ENCODE measurements around the gene NPR2.

Gene NPR2

DNA sequence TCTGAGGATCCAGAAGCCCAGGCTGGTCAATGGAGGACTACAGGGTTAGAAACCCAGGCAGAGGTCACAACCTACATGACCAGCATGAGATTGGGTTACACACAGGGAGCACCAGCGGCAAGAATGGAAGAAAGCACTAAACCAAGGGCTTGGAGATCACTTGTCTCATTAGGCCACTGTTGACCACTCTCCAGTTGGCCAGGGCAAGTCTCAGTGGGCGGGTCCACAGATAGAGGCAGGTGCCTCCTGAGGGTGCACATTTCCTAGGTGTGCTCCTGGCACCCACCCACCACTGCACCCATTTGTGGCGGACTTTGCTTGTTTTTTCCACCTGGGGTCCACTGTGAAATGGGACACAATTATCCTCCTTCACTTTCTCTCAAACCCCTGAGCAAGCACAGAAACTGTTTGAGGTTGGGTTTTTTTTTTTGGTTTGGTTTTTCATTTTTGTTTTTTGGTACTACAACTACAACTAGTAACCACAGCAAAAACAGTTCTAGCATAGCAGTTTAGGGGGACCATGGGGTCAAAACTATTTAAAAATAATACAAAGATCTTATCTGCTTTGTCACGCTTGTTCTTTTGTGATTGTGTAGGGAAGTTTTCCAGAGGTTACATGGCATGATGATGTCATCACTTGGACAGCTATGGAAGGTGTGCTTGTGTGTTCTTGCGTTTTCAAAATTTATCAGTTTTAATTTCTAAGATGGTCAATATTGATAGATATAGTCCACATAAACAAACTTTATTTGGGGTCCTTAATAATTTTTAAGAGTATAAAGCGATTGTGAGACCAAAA is 6.1 kb downstream of the NPR2 start:
- in situ Hi-C loops (cut with HindIII; ENCODE audit: low sequenced_read_pairs), result no loop called here

GRCh38 chr9:35798658-35799374 is 7.4 kb downstream of the NPR2 start:
- in situ Hi-C loops (cut with HindIII; ENCODE audit: low sequenced_read_pairs), result no loop called here

- in situ Hi-C loops (cut with HindIII; ENCODE audit: low sequenced_read_pairs), result no loop called here
These were observed 9.1 kb downstream of the NPR2 start for GRCh38 chr9:35800530-35800929.

- in situ Hi-C loops (cut with HindIII; ENCODE audit: low sequenced_read_pairs), result no loop called here
These were observed 10.1 kb downstream of the NPR2 start for GRCh38 chr9:35801328-35802128.

- in situ Hi-C loops (cut with HindIII; ENCODE audit: low sequenced_read_pairs), result loop anchor here (5.0 kb wide), 1 partner anchor 101 kb away; the partner anchor contains the start of genes HRCT1 and SPAAR
These were observed 14.7 kb downstream of the NPR2 start for GRCh38 chr9:35806101-35806500.

DNA sequence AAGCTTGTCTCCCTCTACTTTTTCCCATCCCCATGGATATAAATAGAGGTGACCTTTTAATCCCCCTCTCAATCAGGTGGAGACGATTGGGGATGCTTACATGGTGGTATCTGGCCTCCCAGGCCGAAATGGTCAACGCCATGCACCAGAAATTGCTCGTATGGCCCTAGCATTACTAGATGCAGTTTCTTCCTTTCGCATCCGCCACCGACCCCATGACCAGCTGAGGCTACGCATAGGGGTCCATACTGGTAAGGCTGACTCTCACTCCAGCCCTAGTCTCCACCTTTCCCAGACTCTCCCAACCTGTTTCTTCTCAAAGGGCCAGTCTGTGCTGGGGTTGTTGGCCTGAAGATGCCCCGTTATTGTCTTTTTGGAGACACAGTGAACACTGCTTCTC is 17.0 kb downstream of the NPR2 start:
- in situ Hi-C loops (cut with HindIII; ENCODE audit: low sequenced_read_pairs), result loop anchor here (5.0 kb wide), 1 partner anchor 99 kb away; the partner anchor contains the start of genes HRCT1 and SPAAR

- in situ Hi-C loops (cut with HindIII; ENCODE audit: low sequenced_read_pairs), result no loop called here
These were observed 18.7 kb downstream of the NPR2 start for GRCh38 chr9:35810122-35810521.

GRCh38 chr9:35811381-35812024 is 20.1 kb downstream of the NPR2 start:
- in situ Hi-C loops (cut with HindIII; ENCODE audit: low sequenced_read_pairs), result no loop called here

GRCh38 chr9:35812025-35812602 is 20.7 kb downstream of the NPR2 start, which contains the start of gene SPAG8:
TSS of gene SPAG8 (minus strand) at chr9:35812262. CDS start at chr9:35812147, 115 bp downstream.
- in situ Hi-C loops (cut with HindIII; ENCODE audit: low sequenced_read_pairs), result no loop called here

DNA sequence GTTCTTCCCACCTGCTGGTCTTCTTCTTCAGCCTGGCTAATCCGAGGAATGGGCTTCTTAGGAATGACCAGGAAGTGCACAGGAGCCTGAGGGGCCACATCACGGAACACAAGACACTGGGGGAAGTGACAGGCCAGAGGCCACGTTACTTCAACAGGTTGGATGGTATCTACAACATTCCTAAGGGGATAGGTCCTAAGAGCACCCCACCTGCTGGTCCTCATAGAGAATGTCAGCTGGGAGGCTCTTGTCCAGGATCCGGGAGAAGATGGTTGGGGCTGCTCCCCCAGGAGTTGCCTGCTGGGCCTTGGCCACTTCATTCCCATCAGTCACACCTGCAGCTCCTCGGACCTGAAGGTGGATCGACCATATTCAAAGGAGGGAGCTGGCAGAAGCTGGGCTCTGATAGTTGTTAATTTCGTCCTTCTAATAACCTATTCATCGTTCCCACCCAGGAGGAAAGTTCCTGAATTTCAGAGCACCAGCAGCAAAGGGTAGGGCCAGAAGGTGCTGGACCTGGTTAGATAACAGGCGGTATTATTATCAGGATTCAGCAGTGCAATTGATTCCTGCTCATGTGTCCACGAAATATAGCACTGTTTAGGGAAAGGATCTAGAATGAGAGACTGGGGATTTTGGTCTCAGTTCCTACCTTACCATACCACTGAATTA is 22.2 kb downstream of the NPR2 start:
- in situ Hi-C loops (cut with HindIII; ENCODE audit: low sequenced_read_pairs), result no loop called here

GRCh38 chr9:35814106-35814840 is 22.9 kb downstream of the NPR2 start:
- in situ Hi-C loops (cut with HindIII; ENCODE audit: low sequenced_read_pairs), result no loop called here

DNA sequence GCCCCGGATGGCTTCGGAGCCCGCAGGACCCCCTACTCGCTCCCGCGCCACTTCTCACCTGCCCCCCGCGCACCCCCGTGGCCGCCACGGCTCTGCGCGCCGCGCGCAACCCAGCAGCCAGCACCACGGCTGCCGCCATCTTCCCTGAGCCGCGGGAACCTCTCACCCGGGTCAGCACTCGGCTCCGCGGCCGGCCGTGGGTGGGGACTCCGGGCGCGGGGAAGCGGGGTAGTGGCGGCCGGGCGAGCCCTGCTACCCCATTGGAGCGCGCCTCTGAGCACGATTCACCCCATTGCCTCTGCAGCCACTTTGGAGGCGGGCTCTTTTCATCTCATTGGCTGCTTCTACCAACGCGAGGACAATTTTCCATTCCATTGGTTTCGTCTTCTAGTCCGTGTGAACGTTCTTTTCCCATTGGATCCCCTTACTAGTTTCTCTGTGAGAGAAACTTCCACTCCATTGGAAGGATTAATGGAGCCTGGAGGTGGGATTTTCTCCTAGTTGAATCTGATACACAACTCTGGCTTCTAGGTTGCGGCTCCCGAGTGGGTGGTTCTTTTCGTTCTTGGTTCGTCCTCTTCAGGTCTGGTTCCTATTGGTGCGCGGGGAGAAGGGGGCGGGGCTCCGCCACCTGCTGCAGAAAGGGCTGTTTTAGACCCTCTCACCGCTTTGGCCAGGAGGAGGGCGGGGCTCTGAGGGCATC is 23.6 kb downstream of the NPR2 start, which contains the start of gene HINT2:
Gene HINT2 (minus strand): TSS at position 202 of the 703 bp plus-strand sequence. CDS start 63 bp downstream, at position 139.
- in situ Hi-C loops (cut with HindIII; ENCODE audit: low sequenced_read_pairs), result no loop called here

DNA sequence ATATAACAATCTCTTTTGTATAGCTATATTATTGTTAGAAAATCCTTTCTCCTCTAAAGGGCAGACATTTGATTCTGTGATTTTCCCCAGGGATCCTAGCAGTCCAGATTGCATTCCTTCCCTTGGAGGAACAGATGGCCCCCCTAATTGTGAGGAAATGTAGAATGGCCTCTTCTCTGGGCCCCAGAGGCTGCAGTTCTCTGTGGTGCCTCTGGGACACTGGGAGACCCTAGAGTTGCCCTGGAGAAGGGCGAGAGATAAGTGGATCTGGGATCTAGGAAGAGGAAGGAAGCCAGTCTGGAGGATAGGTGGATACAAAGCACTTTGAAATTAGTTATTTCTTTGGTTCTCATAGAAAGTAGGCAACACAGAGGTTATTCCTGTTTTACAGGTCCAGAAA is 25.3 kb downstream of the NPR2 start:
- in situ Hi-C loops (cut with HindIII; ENCODE audit: low sequenced_read_pairs), result no loop called here

DNA sequence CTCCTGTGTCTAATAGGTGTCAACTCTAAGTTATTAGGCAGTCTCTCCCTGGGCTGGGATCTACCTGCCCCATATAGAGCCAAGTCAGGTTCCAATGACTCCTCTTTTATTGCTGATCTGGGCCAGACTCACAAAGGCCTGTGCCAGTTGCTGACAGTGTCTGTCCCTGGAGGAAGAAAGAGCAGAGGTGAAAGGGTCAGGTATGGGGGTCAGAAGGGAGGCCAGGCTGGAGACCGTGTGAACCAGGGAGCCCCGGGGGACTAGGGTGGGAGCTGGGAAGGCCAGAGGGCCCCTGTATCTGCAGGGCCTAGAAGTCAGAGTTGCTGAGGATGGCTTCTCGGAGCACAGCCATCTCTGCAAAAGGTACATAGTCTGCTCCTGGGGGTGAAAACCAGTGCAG is 26.9 kb downstream of the NPR2 start:
- in situ Hi-C loops (cut with HindIII; ENCODE audit: low sequenced_read_pairs), result no loop called here

DNA sequence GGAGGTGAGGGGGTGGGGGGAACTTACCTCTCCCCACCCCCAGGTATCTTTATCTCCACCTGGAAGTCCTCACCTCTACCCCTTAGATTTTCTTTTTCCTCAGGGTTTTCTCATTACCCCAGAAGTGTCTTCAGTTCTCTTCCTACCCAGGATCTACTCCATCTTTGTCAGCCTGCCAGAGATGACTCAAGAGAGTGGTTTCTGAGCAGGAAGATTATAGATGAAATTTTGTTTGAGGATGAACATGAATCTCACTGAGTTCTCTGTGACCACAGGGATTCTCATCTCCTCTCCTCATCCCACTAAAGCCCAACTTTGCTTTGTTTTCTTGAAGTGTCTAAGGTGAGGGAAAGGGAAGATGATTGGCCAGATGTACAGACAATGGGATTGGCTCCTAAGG is 28.7 kb downstream of the NPR2 start:
- in situ Hi-C loops (cut with HindIII; ENCODE audit: low sequenced_read_pairs), result no loop called here

GRCh38 chr9:35822926-35823325 is 31.5 kb downstream of the NPR2 start:
- in situ Hi-C loops (cut with HindIII; ENCODE audit: low sequenced_read_pairs), result no loop called here

DNA sequence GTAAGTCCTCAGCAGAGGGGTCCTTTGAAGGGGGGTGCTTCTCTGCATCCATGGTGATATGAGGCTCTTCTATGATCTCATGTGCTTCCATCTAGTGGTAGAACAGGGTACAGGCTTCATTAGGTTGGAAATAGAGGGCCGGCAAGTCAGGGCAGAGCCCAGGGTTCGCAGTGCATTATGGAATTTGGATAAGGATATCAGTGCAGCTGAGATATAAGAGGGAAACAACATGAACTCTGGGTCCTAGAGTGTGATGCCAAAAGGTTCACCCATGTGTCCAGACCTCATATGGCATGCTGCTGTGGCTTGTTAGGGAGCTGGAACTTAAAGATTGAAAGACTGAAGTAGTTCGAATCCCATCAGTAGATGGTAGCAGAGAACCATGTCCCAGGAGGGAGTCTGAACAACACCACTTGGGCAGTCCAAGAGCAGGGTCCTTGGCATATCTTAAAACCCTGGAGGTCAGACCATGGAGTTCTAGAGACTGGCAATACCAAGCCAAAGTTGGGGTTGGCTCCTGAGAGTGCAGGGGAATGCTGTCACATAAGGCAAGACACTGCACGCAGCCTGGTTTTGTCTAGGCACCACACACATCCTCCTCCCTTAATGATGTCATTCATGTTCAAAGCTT is 34.8 kb downstream of the NPR2 start:
- in situ Hi-C loops (cut with HindIII; ENCODE audit: low sequenced_read_pairs), result loop anchor here (5.0 kb wide), 2 partner anchors 41 to 79 kb away; partner anchors contain the start of genes GBA2 and RGP1

DNA sequence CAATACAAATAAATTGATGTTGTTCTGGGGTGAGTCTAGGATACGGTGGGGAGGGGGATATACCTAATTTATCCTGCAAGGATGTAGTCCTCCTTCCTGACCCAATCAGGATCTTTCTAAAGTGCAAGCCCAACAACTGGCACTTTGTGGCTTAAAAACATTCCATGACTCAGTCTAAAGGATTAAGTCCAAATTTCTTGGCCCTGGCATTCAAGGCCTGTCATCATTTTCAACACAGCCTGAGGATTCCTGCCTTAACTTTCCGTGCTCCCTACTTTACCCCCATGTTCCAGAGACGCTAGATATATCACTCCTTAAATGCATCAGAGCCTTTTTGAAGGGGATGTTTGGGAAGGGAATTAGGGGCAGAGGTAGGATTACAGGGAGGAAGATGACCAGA is 36.1 kb downstream of the NPR2 start:
- in situ Hi-C loops (cut with HindIII; ENCODE audit: low sequenced_read_pairs), result loop anchor here (5.0 kb wide), 2 partner anchors 40 to 80 kb away; partner anchors contain the start of genes GBA2 and RGP1
